ENCODE results near the gene SLC25A33. TPM values are rescaled to one million over a fixed set of nuclear protein-coding genes. Genes with fewer than 3 reads are reported as not detected.

Gene SLC25A33
- total and polyA plus RNA-seq, 2 experiments from 2014 or later, result 13.3 to 18.8 TPM

DNA sequence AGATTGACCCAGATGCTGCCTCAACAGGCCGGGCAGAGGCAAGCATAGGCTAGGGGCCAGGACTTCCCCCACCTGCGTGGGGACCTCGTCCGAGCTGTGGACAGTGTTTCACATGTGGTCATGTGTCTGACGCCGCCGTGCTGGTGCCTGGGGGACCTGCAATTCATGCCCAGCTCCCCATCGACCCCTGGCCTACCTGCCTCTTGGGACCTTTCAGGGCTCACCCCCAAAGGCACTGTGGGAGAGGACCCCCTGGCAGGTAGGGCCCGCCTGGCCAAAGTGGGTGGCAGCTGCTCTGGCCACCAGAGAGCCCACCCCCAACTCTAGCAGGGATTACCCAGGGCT is 53.9 kb downstream of the SLC25A33 start:
- 0 out of 2 replicates have a peak overlapping the region, but pooled peaks have one; percentile 57 for H3K4me2 ChIP-seq
- peak overlapping the region; percentile 50; the same call in 1 of the 2 replicates for H3K27ac ChIP-seq (ENCODE audit: low read depth)
- no peak overlapping the region; the same call in 2 of the 3 replicates for H3K4me3 Mint-ChIP-seq

DNA sequence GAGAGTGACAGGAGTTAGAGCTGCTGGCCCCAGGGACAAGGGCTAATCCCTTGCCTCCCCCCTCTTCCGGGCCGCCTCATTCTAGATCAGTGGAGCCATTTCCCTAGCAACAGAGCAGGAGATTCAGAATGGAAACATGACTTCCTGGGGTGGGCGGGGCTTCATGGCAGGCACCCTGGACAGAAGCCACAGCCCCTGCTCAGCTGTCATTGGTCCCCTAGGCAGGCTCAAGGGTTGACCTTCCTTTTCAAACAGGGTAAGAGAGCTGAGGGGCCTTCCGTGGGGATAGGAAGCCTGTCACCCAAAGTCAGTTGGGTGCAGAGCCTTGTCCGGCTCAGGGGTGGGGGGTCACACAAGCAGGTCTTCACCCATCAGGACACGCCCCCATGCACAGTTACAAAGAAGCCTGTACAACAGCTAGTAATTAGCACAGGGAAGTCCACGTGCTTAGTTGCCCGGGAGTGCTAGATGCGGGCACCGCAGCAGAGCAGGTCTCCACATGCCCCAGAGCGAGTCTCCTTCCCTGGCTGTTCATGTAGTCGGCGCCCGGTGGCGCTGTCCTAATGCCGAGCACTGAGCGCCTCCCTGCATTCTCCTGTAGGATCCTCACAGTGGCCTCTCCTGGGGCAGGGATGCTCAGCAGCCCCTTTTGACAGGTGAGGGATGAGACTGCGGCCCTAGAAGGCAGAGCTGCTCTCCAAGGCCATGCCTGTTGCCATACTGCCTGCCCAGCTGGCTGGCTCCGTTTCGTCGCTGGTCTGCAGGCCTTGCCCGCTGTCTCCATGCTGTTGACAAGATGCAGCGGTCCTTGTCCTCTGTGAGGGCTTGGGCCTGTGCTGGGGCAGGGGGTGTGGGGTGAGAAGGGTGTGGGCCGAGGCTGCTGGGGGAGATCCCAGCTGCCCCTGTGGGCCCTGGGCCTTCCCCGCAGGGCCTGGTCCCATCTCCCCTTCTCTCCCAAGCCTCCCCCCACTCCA is 54.5 kb downstream of the SLC25A33 start:
- Histone ChIP-seq H4K20me1 (replicated peaks; ENCODE audit: insufficient read depth) (peaks cover 33% of the 10 kb centered on the region), H3K27ac (ENCODE audit: low read depth) (0 out of 2 replicates have a peak overlapping the region, but pooled peaks have one; percentile 50), H3K9me2 (ENCODE audit: insufficient read depth) (no peaks in the 10 kb centered on the region), H3K4me1 (ENCODE audit: insufficient read depth) (peaks cover 34% of the 10 kb centered on the region; the same call in 1 of the 2 replicates), H3K27me3 (ENCODE audit: insufficient read depth) (no peaks in the 10 kb centered on the region), H2AFZ (no peak overlapping the region), H3F3A (replicated peaks; ENCODE audit: low read depth) (no peaks in the 10 kb centered on the region), H3K36me3 (ENCODE audit: insufficient read depth) (peaks cover 4% of the 10 kb centered on the region; the same call in 1 of the 2 replicates), H3K4me3 (no peak overlapping the region), H3K79me2 (replicated peaks; ENCODE audit: insufficient read depth) (peaks cover 66% of the 10 kb centered on the region), H3K4me2 (0 out of 2 replicates have a peak overlapping the region, but pooled peaks have one; percentile 57)
- Mint-ChIP-seq H3K36me3 (ENCODE audit: low read depth) (peaks cover 3% of the 10 kb centered on the region; the same call in 2 of the 3 replicates), H3K9me3 (no peaks in the 10 kb centered on the region), H3K4me3 (no peak overlapping the region; the same call in 2 of the 3 replicates), H3K27me3 (ENCODE audit: insufficient read depth, low read depth, poor library complexity) (no peaks in the 10 kb centered on the region), H3K4me1 (peaks cover 37% of the 10 kb centered on the region), H3K27ac (peak overlapping the region; percentile 83)
- ATAC-seq (peak; percentile 61), DNase-seq (ENCODE audit: low spot score) (peak; percentile 87)
- peak; percentile 57 for TF ChIP-seq REST (IDR thresholded peaks at IDR 0.05; ENCODE audit: unreplicated experiment)
- TF ChIP-seq CTCF (conservative IDR thresholded peaks at IDR 0.05; ENCODE audit: low read depth in 2 of 2), result peak; percentile 39 to 46; a peak in 3 of 4 replicates
- TF ChIP-seq NANOG (IDR thresholded peaks at IDR 0.05; ENCODE audit: borderline replicate concordance), result no peak

More for the DNA sequence above, 53.9 kb downstream of the SLC25A33 start:
- 0 out of 2 replicates have a peak, but pooled peaks cover 1% of the 10 kb centered on the region for H3F3A ChIP-seq (replicated peaks; ENCODE audit: low read depth)
- Mint-ChIP-seq H3K9me3 (no peaks in the 10 kb centered on the region; the same call in 2 of the 3 replicates), H3K36me3 (ENCODE audit: low read depth) (peaks cover 1% of the 10 kb centered on the region; the same call in 2 of the 3 replicates), H3K27ac (0 out of 2 replicates have a peak overlapping the region, but pooled peaks have one; percentile 83), H3K4me1 (peaks cover 39% of the 10 kb centered on the region), H3K27me3 (ENCODE audit: insufficient read depth, low read depth, poor library complexity) (peaks cover 2% of the 10 kb centered on the region)
- no peak overlapping the region for H3K4me3 ChIP-seq
- no peaks in the 10 kb centered on the region; the same call in 1 of the 2 replicates for H3K36me3 ChIP-seq (ENCODE audit: insufficient read depth)
- H2AFZ ChIP-seq, result no peak overlapping the region
- H3K9me2 ChIP-seq (ENCODE audit: insufficient read depth), result no peaks in the 10 kb centered on the region
- H3K27me3 ChIP-seq (ENCODE audit: insufficient read depth), result no peaks in the 10 kb centered on the region
- ATAC-seq (no peak), DNase-seq (ENCODE audit: low spot score) (no peak)
- peaks cover 33% of the 10 kb centered on the region for H4K20me1 ChIP-seq (replicated peaks; ENCODE audit: insufficient read depth)
- H3K4me1 ChIP-seq (ENCODE audit: insufficient read depth), result peaks cover 34% of the 10 kb centered on the region; the same call in 1 of the 2 replicates
- peaks cover 66% of the 10 kb centered on the region for H3K79me2 ChIP-seq (replicated peaks; ENCODE audit: insufficient read depth)
- TF ChIP-seq POLR2AphosphoS5 (IDR thresholded peaks at IDR 0.05; ENCODE audit: low read depth) (no peak), CREB1 (CRISPR knock-in tag; IDR thresholded peaks at IDR 0.05; ENCODE audit: low read depth) (no peak), JUNB (IDR thresholded peaks at IDR 0.05; ENCODE audit: unreplicated experiment) (no peak), CTCF (conservative IDR thresholded peaks at IDR 0.05; ENCODE audit: low read depth in 2 of 2) (no peak)
